Measurements from ENCODE around the gene ZNF320. TPM values are rescaled to one million over a fixed set of nuclear protein-coding genes. Genes with fewer than 3 reads are reported as not detected.
A peak's percentile ranks its signal among the peaks of the same experiment; 100 is the strongest.
"Not testable (repeated sequence)": the region's sequence is repeated elsewhere in the genome, so short reads cannot be mapped to it uniquely, and the experiment has no call there.

The ZNF320 gene
- 16.9 and 24.2 TPM in 2 replicates for total RNA-seq

DNA sequence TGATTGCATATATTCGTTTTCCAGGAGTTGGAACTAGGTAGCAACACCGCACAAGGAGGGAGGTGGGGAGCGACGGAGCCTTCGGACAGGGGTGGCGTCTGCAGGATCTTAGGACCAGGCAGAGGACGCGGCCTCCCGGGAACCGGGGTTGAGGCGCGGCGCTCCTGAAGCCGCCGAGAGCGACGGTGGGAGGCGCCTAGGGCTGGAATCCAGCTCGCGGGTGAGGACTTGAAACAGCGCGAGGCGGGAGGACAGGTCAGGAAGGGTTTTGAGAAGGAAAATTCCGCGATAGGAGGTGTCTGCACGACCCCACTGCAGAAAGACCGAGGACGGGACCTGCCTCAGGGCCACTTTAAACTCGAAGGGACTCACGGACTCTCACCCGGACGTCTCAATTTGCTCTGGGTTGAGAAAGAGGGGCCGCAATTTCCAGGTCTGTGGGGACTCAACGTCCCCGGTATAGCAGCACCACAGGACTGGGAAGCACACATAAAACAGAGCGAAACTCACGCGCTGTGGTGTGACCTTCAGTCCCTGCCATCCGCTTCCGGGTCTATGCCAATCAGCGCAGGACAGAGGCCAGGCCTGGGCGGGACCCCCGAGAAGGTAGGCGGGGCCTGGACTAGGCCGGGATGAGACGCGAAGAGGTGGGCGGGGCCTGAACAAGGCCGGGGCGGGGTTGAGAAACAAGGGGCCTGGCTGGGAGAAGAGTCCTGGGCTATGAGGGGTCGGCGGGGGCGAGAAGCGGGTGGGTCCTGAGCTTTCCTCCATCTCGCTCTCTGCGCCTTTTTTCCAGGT is at the start of gene ZNF320:
Gene ZNF320 (minus strand): TSS at position 498 of the 798 bp plus-strand sequence. CDS start 7,380 bp downstream, outside the sequence.
- peak; percentile 72 for DNase-seq (ENCODE audit: low read depth)
- TF ChIP-seq, protein P1, sequence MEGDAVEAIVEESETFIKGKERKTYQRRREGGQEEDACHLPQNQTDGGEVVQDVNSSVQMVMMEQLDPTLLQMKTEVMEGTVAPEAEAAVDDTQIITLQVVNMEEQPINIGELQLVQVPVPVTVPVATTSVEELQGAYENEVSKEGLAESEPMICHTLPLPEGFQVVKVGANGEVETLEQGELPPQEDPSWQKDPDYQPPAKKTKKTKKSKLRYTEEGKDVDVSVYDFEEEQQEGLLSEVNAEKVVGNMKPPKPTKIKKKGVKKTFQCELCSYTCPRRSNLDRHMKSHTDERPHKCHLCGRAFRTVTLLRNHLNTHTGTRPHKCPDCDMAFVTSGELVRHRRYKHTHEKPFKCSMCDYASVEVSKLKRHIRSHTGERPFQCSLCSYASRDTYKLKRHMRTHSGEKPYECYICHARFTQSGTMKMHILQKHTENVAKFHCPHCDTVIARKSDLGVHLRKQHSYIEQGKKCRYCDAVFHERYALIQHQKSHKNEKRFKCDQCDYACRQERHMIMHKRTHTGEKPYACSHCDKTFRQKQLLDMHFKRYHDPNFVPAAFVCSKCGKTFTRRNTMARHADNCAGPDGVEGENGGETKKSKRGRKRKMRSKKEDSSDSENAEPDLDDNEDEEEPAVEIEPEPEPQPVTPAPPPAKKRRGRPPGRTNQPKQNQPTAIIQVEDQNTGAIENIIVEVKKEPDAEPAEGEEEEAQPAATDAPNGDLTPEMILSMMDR (IDR thresholded peaks at IDR 0.05; ENCODE audit: insufficient read depth, low read length, poor library complexity, severe bottlenecking), result no peak
- H3K36me3 ChIP-seq (ENCODE audit: control insufficient read depth, insufficient read depth, low read length), result no peaks in the 10 kb centered on the region
- H3K27me3 ChIP-seq (ENCODE audit: control insufficient read depth, insufficient read depth, low read length), result no peaks in the 10 kb centered on the region
- H3K4me3 ChIP-seq (ENCODE audit: low read depth, low read length), result peak within 1 kb of the TSS; percentile 49

DNA sequence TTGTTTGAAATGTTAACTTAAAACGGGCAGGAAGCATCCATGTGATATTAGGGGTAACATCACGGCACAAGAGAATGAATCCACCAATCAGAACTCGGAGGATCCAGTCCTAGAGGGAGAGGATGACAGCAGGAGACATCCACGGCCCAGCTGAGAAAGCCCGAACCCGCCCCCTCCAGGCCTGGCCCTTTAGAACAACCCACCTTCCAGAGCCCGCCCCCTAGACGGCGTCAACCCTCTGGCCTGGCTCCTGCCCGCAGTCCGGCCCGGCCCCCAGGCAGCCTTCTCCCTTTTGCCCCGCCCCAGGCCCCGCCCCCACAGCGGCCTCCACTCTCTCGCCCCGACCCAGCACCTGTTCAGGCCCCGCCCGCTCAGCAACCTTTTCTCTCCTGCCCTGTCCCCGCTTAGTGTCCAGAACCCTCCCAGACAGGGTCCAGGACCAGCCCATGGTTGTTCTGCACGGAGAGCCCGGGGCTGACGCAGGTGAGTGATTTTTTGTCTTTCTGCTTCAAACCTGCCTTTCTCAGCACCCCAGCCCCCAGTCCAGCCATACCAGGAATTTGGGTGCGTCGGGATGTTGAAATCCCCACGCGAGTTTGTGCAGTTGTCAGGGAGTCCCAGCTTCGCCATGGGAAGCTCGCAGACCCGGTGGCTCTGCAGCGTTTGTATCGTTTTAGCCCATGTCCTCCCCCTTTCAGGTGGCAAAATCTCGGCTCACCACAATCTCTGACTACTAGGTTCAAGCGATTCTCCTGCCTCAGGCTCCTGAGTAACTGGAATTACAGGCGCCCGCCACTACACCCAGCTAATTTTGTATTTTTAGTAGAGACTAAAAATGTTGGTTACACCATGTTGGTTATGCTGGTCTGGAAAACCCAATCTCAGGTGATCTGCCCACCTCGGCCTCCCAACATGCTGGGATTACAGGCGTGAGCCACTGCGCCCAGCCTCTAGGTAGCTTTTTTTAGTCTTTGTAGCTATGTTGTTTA is 49.2 kb upstream of the ZNF320 start:
- H3K27me3 ChIP-seq (ENCODE audit: control insufficient read depth, insufficient read depth, low read length), result no peaks in the 10 kb centered on the region
- TF ChIP-seq, protein P1 (IDR thresholded peaks at IDR 0.05; ENCODE audit: insufficient read depth, low read length, poor library complexity, severe bottlenecking), result no peak
- H3K4me3 ChIP-seq (ENCODE audit: low read depth, low read length), result no peak overlapping the region
- H3K36me3 ChIP-seq (ENCODE audit: control insufficient read depth, insufficient read depth, low read length), result no peaks in the 10 kb centered on the region
- DNase-seq (ENCODE audit: low read depth), result no peak

DNA sequence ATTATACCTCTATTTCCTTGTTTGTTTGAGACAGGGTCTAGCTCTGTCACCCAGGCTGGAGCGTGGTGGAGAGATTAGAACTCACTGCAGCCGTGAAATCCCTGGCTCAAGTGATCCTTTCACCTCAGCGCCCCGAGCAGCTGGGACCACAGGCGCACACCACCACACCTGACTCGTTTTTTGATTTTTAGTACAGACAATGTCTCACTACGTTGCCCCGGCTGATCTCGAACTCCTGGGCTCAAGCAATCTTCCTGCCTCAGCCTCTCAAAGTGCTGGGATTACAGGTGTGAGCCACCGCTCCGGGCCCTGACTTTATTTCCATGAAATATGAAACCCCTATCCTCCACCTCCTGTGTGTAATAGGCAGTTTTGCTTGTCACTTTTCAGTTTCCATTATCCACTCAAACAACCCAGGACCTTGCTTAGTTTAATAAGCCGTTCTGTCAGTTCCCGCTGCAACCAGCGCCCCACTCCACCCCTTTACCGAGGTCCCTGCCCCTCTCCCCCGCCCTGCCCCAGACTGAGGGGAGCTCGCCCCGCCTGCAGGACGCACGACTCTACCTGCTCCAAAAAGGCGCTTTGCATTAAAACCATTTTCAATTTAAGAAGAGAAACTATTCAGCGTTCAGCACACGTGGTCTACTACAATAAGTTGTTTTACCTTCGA is 48.4 kb upstream of the ZNF320 start:
- H3K27me3 ChIP-seq (ENCODE audit: control insufficient read depth, insufficient read depth, low read length), result no peaks in the 10 kb centered on the region
- no peak for DNase-seq (ENCODE audit: low read depth)
- TF ChIP-seq, protein P1 (IDR thresholded peaks at IDR 0.05; ENCODE audit: insufficient read depth, low read length, poor library complexity, severe bottlenecking), result no peak
- H3K4me3 ChIP-seq (ENCODE audit: low read depth, low read length), result no peak overlapping the region
- no peaks in the 10 kb centered on the region for H3K36me3 ChIP-seq (ENCODE audit: control insufficient read depth, insufficient read depth, low read length)

DNA sequence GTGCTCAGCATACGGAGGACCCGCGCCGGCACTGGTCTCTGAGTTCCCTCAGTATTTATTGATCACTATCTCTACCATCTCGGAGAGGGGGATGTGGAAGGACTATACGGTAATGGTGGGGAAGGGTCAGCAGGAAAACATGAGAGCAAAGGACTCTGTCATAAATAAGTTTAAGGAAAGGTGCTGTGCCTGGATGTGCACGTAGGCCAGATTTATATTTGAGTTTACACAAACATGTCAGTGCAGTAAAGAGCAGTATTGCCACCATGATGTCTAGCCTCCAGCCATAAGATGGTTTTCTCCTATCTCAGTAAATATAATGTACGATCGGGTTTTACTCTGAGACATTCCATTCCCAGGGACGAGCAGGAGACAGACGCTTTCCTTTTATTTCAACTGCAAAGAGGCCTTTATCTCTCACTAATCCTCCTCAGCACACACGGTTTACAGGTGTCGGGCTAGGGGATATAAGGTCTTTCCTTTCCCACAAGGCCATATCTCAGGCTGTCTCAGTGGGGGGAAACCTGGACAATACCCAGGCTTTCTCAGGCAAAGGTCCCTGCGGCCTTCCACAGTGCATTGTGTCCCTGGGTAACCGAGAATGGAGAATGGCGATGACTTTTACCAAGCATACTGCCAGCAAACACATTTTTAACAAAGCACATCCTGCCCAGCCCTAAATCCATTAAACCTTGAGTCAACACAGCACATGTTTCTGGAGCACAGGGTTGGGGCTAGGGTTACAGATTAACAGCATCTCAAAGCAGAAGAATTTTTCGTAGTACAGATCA is 47.5 kb upstream of the ZNF320 start:
- not testable (repeated sequence) for DNase-seq (ENCODE audit: low read depth); H3K36me3 ChIP-seq (ENCODE audit: control insufficient read depth, insufficient read depth, low read length); H3K4me3 ChIP-seq (ENCODE audit: low read depth, low read length); H3K27me3 ChIP-seq (ENCODE audit: control insufficient read depth, insufficient read depth, low read length)

DNA sequence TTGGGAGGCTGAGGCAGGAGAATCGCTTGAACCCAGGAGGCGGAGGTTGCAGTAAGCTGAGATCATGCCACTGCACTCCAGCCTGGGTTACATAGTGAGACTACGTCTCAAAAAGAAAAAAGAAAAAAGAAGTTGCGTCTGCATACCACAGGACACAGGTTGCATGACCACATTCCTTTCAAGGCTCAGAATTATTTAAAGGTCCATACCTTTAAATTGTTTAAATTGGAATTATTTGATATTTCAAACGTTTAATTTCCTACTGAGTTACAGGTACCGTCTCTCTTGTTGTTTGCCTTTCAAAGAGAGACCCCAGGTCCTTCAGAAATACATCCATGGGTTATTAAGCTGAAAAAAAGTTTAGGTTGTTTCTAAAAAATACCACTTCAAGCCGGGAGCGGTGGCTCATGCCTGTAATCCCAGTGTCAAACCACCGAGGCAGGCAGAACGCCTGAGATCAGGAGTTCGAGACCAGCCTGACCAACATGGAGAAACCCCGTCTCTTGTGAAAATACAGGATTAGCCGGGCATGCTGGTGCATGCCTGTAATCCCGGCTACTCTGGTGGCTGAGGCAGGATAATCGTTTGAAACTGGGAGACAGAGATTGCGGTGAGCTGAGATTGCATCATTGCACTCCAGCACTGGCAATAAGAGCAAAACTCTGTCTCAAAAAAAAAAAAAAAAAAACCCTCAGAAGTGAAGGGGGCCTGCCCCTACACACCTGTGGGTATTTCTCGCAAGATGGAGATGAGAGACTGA is 46.6 kb upstream of the ZNF320 start:
- DNase-seq (ENCODE audit: low read depth), result no peak
- Histone ChIP-seq H3K27me3 (ENCODE audit: control insufficient read depth, insufficient read depth, low read length) (no peaks in the 10 kb centered on the region), H3K4me3 (ENCODE audit: low read depth, low read length) (no peak overlapping the region), H3K36me3 (ENCODE audit: control insufficient read depth, insufficient read depth, low read length) (no peaks in the 10 kb centered on the region)
- TF ChIP-seq, protein P1 (IDR thresholded peaks at IDR 0.05; ENCODE audit: insufficient read depth, low read length, poor library complexity, severe bottlenecking), result no peak

Data from kidney epithelial cell (primary cell).